Brain microvascular endothelial cell (primary cell): Measurements from ENCODE around the gene ZBTB34.

Experiments used
- DNase-seq: peaks from one replicate; pipeline ENCODE4 v3.0.0-alpha.2; 2020
- H3K27ac ChIP-seq: fragments of 250-450 bp; sonication (Bioruptor Pico); 2 replicates; pipeline ENCODE4 v1.5.1; 2020; ENCODE audit warnings: mild to moderate bottlenecking, moderate library complexity
- H3K27me3 ChIP-seq: fragments of 250-450 bp; sonication (Bioruptor Pico); replicated peaks from 2 replicates; pipeline ENCODE4 v1.5.1; 2020; ENCODE audit warnings: mild to moderate bottlenecking
- H3K36me3 ChIP-seq: fragments of 250-450 bp; sonication (Bioruptor Pico); replicated peaks from 2 replicates; pipeline ENCODE4 v1.5.1; 2020; ENCODE audit warnings: mild to moderate bottlenecking
- H3K4me3 ChIP-seq: 2 replicates; pipeline ENCODE4 v1.5.1; 2011; ENCODE audit warnings: low read depth, mild to moderate bottlenecking, control low read depth, low read length, moderate library complexity
- CTCF ChIP-seq: IDR thresholded peaks from 2 replicates; pipeline ENCODE4 v1.5.1; 2011; ENCODE audit warnings: low read depth, mild to moderate bottlenecking, moderate library complexity, low read length, control low read depth, inconsistent platforms; ENCODE audit errors: missing control alignments
- in situ Hi-C: cut with HindIII; loops from 2 replicates; pipeline ENCODE4 v1.10.0; 2017; ENCODE audit warnings: low sequenced_read_pairs, low pct_ligation_motif_present

ZBTB34 gene

DNA sequence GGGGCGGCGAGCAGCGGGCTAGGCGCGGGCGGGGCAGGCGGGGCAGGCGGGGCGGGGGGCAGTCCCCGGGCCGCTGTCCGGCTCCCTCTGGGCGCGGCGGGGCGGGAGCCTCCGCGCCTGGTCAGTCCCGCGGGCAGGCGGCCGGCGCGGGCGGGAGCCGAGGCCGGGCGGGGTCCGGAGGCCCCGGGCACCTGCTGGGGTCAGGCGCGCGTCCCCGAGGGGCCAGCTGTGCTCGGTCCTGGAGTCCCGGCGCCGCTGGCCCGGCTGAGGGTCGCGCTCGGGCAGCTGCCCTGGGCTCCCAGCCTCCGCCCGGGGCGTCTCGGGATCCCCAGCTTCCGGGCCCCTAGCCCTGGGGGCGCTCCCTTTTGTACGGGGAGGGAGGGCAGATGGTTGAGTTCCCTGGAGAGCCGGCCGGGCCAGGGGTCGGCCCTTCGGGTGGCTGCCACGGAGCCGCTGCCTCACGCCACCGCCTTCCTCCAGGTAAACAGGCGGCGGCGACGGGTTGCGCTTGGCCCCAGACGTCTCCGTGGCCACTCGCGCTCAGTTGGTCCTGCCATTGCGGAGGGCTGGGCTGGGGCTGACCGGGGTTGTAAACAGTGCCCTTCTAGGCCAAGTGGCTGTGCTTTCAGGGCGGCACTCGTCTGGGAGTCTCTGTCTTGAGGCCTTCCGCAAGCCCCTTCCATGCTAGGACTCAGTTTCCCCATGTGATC, 473 bp downstream of the ZBTB34 start:
- in situ Hi-C loops, result no loop called here
- Histone ChIP-seq H3K36me3 (peaks cover 9% of the 10 kb centered on the region), H3K27ac (peak overlapping the region; percentile 62), H3K4me3 (peak overlapping the region; percentile 77), H3K27me3 (no peaks in the 10 kb centered on the region)
- DNase-seq, result no peak
- TF ChIP-seq CTCF, result no peak

DNA sequence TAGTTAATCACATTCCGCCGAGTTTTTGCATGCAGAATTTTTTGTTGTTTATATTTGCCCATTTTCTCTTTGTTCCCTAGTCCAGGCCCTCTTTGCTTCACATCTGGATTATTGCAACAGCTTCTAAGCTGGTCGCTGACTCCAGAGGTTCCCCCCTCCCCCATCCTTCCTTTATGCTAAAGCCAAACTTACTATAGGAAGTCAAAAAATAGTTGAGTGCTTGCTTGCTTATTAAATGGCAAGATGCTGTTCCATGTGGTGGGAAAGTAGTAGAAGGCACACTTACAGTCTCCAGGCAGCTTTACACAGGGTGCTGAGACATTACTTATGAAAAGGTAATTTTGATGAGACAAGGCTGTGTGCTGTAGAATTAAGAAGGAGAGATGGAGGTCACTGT, 1.3 kb downstream of the ZBTB34 start:
- H3K36me3 ChIP-seq, result peaks cover 9% of the 10 kb centered on the region
- peak overlapping the region; percentile 77 for H3K4me3 ChIP-seq
- no peak for TF ChIP-seq CTCF
- H3K27ac ChIP-seq, result no peak overlapping the region
- H3K27me3 ChIP-seq, result no peaks in the 10 kb centered on the region
- DNase-seq, result no peak
- in situ Hi-C loops, result no loop called here

DNA sequence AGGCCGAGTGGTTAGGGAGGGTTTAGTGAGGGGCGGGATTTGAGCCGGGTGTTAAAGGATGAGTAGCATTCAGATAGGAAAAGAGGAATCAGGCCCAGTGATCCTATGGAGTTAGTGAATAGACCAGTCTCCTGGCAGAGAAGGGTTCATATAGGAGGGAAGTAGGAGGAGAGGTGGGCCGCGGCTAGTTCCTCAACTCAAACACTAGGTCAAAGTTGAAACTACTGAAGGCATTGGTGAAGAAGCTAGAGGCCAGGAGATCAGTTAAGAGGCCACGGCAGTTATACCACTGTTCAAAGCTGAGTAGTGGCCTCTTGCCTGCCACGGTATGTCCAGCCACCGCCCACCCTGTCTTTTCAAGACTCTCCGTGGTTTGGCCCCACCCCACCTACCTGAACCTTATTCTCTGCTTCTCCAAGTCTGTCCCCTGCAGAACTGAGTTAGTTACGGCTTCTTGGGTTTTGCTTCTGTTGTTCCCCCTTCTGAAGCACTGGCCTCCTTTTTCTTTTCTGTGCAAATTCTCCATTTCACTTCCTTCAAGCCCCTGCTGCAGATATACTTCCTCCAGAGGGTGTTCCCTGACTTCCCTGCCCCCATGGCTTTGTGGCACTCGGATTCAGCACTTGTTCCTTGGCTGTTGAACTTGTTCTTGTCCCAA, 1.8 kb downstream of the ZBTB34 start:
- H3K36me3 ChIP-seq, result peaks cover 9% of the 10 kb centered on the region
- in situ Hi-C loops, result no loop called here
- peak overlapping the region; percentile 77 for H3K4me3 ChIP-seq
- no peak for DNase-seq
- H3K27ac ChIP-seq, result no peak overlapping the region
- no peaks in the 10 kb centered on the region for H3K27me3 ChIP-seq
- TF ChIP-seq CTCF, result no peak

DNA sequence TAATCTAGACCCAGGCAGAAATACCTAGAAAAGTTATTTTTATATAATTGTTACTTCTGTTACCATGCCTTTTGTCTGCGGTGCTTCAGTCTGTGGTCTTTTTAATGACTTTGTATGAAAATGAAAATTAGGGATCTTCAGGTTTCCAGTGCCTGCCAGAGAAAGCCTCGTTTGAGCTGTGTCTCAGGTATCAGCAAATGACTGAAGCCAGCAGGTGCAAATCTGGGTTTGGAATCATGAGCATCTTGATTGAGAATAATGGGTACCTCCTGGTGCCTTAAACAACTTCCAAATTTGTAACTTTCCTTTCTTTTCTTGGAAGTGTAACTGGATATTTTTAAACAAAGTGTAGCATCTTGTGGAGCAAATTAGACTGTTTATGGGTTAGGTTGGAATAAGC, 4.3 kb downstream of the ZBTB34 start:
- Histone ChIP-seq H3K27ac (no peak overlapping the region), H3K27me3 (no peaks in the 10 kb centered on the region), H3K36me3 (peaks cover 9% of the 10 kb centered on the region), H3K4me3 (no peak overlapping the region)
- no peak for DNase-seq
- in situ Hi-C loops, result no loop called here
- TF ChIP-seq CTCF, result no peak

GRCh38 chr9:126869368-126869767, 8.9 kb downstream of the ZBTB34 start:
- DNase-seq, result no peak
- no peaks in the 10 kb centered on the region for H3K27me3 ChIP-seq
- no peak overlapping the region for H3K4me3 ChIP-seq
- peaks cover 3% of the 10 kb centered on the region for H3K36me3 ChIP-seq
- in situ Hi-C loops, result no loop called here
- TF ChIP-seq CTCF, result no peak
- H3K27ac ChIP-seq, result no peak overlapping the region
